SK-N-SH (cell line): ENCODE measurements around the gene MRPL12. TPM values are rescaled to one million over a fixed set of nuclear protein-coding genes. Genes with fewer than 3 reads are reported as not detected.

Source experiments
- CTCF ChIA-PET: fragments of 300-600, 350-600 bp; formaldehyde crosslinking; extraction: SDS; loops from one replicate; lab custom pipeline; 2021; lab: Yijun Ruan, JAX
- POLR2A ChIA-PET: fragments of 350-600 bp; sonication (Branson Sonifier 250); formaldehyde crosslinking; extraction: SDS; loops from one replicate; lab custom pipeline; 2020; ENCODE audit warnings: antibody characterized with exemption, inconsistent platforms; lab: Yijun Ruan, JAX
- DNase-seq: peaks from one replicate; pipeline ENCODE4 v3.0.0; 2012
- H2AFZ ChIP-seq: fragments of 200-600 bp; sonication (generic); 2 replicates; pipeline ENCODE4 v1.8.1; 2016; ENCODE audit warnings: antibody characterized with exemption, mild to moderate bottlenecking, low read depth
- H3F3A ChIP-seq: fragments of 200-600 bp; sonication (generic); replicated peaks from 2 replicates; pipeline ENCODE3; 2016; ENCODE audit warnings: antibody characterized with exemption, mild to moderate bottlenecking; ENCODE audit not compliant: insufficient read depth
- H3K27ac ChIP-seq, 2 experiments: fragments of 200-500 bp in 1 of 2; fragments of 200-600 bp in 1 of 2; sonication (Bioruptor generic) in 1 of 2; sonication (generic), shearing (Covaris generic) in 1 of 2; 2 replicates each; pipeline versions ENCODE4 v1.5.1 to v1.6.1; 2014 to 2016; ENCODE audit warnings: low read depth in 2 of 2, inconsistent platforms in 1 of 2, low read length in 1 of 2, mild to moderate bottlenecking in 1 of 2, mixed read lengths in 1 of 2
- H3K27me3 ChIP-seq: fragments of 200-600 bp; sonication (generic), shearing (Covaris generic); 2 replicates; pipeline ENCODE4 v1.6.1; 2016; ENCODE audit warnings: mixed run types; ENCODE audit not compliant: insufficient read depth
- H3K36me3 ChIP-seq, 2 experiments: fragments of 200-500 bp in 1 of 2; fragments of 200-600 bp in 1 of 2; sonication (Bioruptor generic) in 1 of 2; sonication (generic) in 1 of 2; replicated peaks in 1 of 2; 2 replicates each; pipeline versions ENCODE3 to v1.5.1; 2014 to 2016; ENCODE audit warnings: low read length in 1 of 2, mild to moderate bottlenecking in 1 of 2; ENCODE audit not compliant: insufficient read depth in 2 of 2, control insufficient read depth in 1 of 2
- H3K4me1 ChIP-seq, 2 experiments: fragments of 200-500 bp in 1 of 2; fragments of 200-600 bp in 1 of 2; sonication (Bioruptor generic) in 1 of 2; sonication (generic), shearing (Covaris generic) in 1 of 2; 2 replicates each; pipeline versions ENCODE4 v1.5.1 to v1.6.1; 2014 to 2016; ENCODE audit warnings: low read depth in 1 of 2, low read length in 1 of 2, mixed run types in 1 of 2; ENCODE audit not compliant: insufficient read depth in 2 of 2, control insufficient read depth in 1 of 2
- H3K4me2 ChIP-seq: fragments of 200-600 bp; sonication (generic), shearing (Covaris generic); 2 replicates; pipeline ENCODE4 v1.6.1; 2017; ENCODE audit warnings: mixed run types
- H3K4me3 ChIP-seq, 2 experiments: fragments of 200-500 bp in 1 of 2; fragments of 200-600 bp in 1 of 2; sonication (Bioruptor generic) in 1 of 2; sonication (generic), shearing (Covaris generic) in 1 of 2; 2 replicates each; pipeline versions ENCODE4 v1.5.1 to v1.8.1; 2014 to 2016; ENCODE audit warnings: low read depth in 2 of 2, inconsistent platforms in 1 of 2, low read length in 1 of 2, mild to moderate bottlenecking in 1 of 2, mixed read lengths in 1 of 2, moderate library complexity in 1 of 2
- H3K79me2 ChIP-seq: fragments of 200-600 bp; sonication (generic); 2 replicates; pipeline ENCODE4 v1.8.1; 2017; ENCODE audit warnings: mild to moderate bottlenecking; ENCODE audit not compliant: insufficient read depth
- H3K9ac ChIP-seq: fragments of 200-600 bp; sonication (generic); 2 replicates; pipeline ENCODE4 v1.6.1; 2017; ENCODE audit warnings: mixed run types
- H3K9me2 ChIP-seq: fragments of 200-600 bp; sonication (generic); 2 replicates; pipeline ENCODE4 v1.6.1; 2017; ENCODE audit warnings: mixed run types
- H3K9me3 ChIP-seq: fragments of 200-600 bp; sonication (generic); 2 replicates; pipeline ENCODE4 v1.6.1; 2017; ENCODE audit warnings: mixed run types, mild to moderate bottlenecking, moderate library complexity
- H4K20me1 ChIP-seq: fragments of 200-600 bp; sonication (generic); 2 replicates; pipeline ENCODE4 v1.6.1; 2017; ENCODE audit warnings: mild to moderate bottlenecking, mixed run types; ENCODE audit not compliant: insufficient read depth
- CHD2 ChIP-seq: fragments of 150-350 bp; IDR thresholded peaks from 2 replicates; pipeline ENCODE4 v1.6.1; 2018; ENCODE audit warnings: low read length; ENCODE audit not compliant: partially characterized antibody
- EP300 ChIP-seq, 2 experiments: IDR thresholded peaks; 2 replicates each; pipeline versions ENCODE4 v1.4.0 to v1.6.1; 2012; ENCODE audit warnings: borderline replicate concordance in 1 of 2, low read depth in 1 of 2, low read length in 1 of 2
- FOXJ3 ChIP-seq: sonication (generic); formaldehyde crosslinking; IDR thresholded peaks from 2 replicates; pipeline ENCODE4 v1.5.1; 2020; ENCODE audit warnings: mild to moderate bottlenecking, missing genetic modification reagents
- MEF2A ChIP-seq: IDR thresholded peaks from 2 replicates; pipeline ENCODE4 v1.4.0; 2012; ENCODE audit warnings: low read depth, borderline replicate concordance
- MXI1 ChIP-seq: IDR thresholded peaks from 2 replicates; pipeline ENCODE4 v1.6.1; 2012; ENCODE audit warnings: mild to moderate bottlenecking, low read depth, low read length, improper control_type of control experiment
- NRF1 ChIP-seq: IDR thresholded peaks from 2 replicates; pipeline ENCODE4 v1.6.1; 2012; ENCODE audit warnings: low read depth, mild to moderate bottlenecking, low read length
- PBX3 ChIP-seq: IDR thresholded peaks from 2 replicates; pipeline ENCODE4; 2012
- RAD21 ChIP-seq: IDR thresholded peaks from 2 replicates; pipeline ENCODE4 v1.6.1; 2012; ENCODE audit warnings: mild to moderate bottlenecking, low read length
- RFX5 ChIP-seq: IDR thresholded peaks from 2 replicates; pipeline ENCODE4 v1.6.1; 2012; ENCODE audit warnings: mild to moderate bottlenecking, improper control_type of control experiment, low read length
- SIN3A ChIP-seq: IDR thresholded peaks from 2 replicates; pipeline ENCODE4 v1.6.1; 2012; ENCODE audit warnings: low read depth, mild to moderate bottlenecking, low read length, moderate library complexity, borderline replicate concordance
- TCF12 ChIP-seq: IDR thresholded peaks from 2 replicates; pipeline ENCODE4 v1.4.0; 2012
- USF2 ChIP-seq: fragments of 150-350 bp; IDR thresholded peaks from 2 replicates; pipeline ENCODE4 v1.6.1; 2017; ENCODE audit warnings: antibody characterized with exemption, low read length, low read depth, borderline replicate concordance
- WGBS: methylation state at CpG from one replicate; pipeline ENCODE4 v1.1.6; 2017; ENCODE audit warnings: low lambda C conversion rate; 5-methylcytosine and 5-hydroxymethylcytosine counted together
- polyA plus RNA-seq, 3 experiments: library from polyadenylated mRNA; depleted of rRNA; stranded (reverse); fragments of >200 nt; gene quantifications; 2 replicates each; pipeline ENCODE4 v1.2.3, GENCODE V29; 2012
- TF ChIP-seq, protein P1 (sequence below): IDR thresholded peaks from 2 replicates; pipeline ENCODE4 v1.6.1; 2012; ENCODE audit warnings: mild to moderate bottlenecking, low read depth, low read length, moderate library complexity
- TF ChIP-seq, protein P2 (sequence below): IDR thresholded peaks from 2 replicates; pipeline ENCODE4 v1.4.0; 2012; ENCODE audit warnings: low read depth, borderline replicate concordance
- TF ChIP-seq, protein P3 (sequence below): fragments of 150-350 bp; IDR thresholded peaks from 2 replicates; pipeline ENCODE4 v1.6.1; 2016; ENCODE audit warnings: mild to moderate bottlenecking, low read depth, low read length

The MRPL12 gene
- polyA plus RNA-seq, 1 of the 3 experiments (the other 2 are of a cell fraction): 322 TPM

GRCh38 chr17:81683208-81683583 lies 20.0 kb upstream of the MRPL12 start:
- DNase-seq: no peak
- peak overlapping the region; percentile 96 for H3K9ac ChIP-seq
- 11% methylated on average over 6 of the region's 37 CpGs for WGBS
- peak overlapping the region; percentile 94 to 99 for H3K4me3 ChIP-seq
- ChIA-PET POLR2A (interaction anchor here (0.6 to 2.8 kb wide), 13 partner anchors 8 to 188 kb away, joined by 3 to 33 read pairs (median 5); partner anchors contain the start of genes ARHGDIA, CCDC137, MCRIP1 and MRPL12), CTCF (interaction anchor here (0.8 to 2.4 kb wide), 11 partner anchors 10 to 338 kb away, joined by 3 to 12 read pairs (median 3); partner anchors contain the start of gene MRPL12)
- TF ChIP-seq EP300 (IDR thresholded peaks at IDR 0.05; ENCODE audit: borderline replicate concordance in 1 of 2, low read depth in 1 of 2, low read length in 1 of 2): no peak
- no peak for TF ChIP-seq MXI1
- no peak for TF ChIP-seq CHD2
- 0 out of 2 replicates have a peak, but pooled peaks have one; percentile 15 for TF ChIP-seq FOXJ3 (CRISPR knock-in tag)
- no peaks in the 10 kb centered on the region for H3K27me3 ChIP-seq
- H3K27ac ChIP-seq: peak overlapping the region; percentile 76 to 82
- peaks cover 38% of the 10 kb centered on the region for H4K20me1 ChIP-seq
- H3K4me2 ChIP-seq: peak overlapping the region; percentile 96
- H3F3A ChIP-seq: peaks cover 12% of the 10 kb centered on the region
- H3K9me2 ChIP-seq: no peaks in the 10 kb centered on the region
- H3K79me2 ChIP-seq: peaks cover 94% of the 10 kb centered on the region
- no peaks in the 10 kb centered on the region for H3K9me3 ChIP-seq
- peaks cover 19 to 21% of the 10 kb centered on the region in 2 experiments; a peak in 3 of 4 replicates for H3K4me1 ChIP-seq
- peak overlapping the region; percentile 48; the same call in 1 of the 2 replicates for H2AFZ ChIP-seq
- peaks cover 39 to 47% of the 10 kb centered on the region in 2 experiments for H3K36me3 ChIP-seq

GRCh38 chr17:81683584-81684441 lies 19.4 kb upstream of the MRPL12 start, which contains the start of the genes ARL16 and HGS:
TSS of gene ARL16 (minus strand) at chr17:81683797. CDS start at chr17:81683753, 44 bp downstream.
TSS of gene HGS (plus strand) at chr17:81684011. CDS start at chr17:81684067, 56 bp downstream.
- H3K27me3 ChIP-seq: no peaks in the 10 kb centered on the region
- 1% methylated on average over 52 of the region's 112 CpGs for WGBS
- POLR2A ChIA-PET: interaction anchor here (0.6 to 2.8 kb wide), 12 partner anchors 8 to 187 kb away, joined by 3 to 33 read pairs (median 5); partner anchors contain the start of genes ARHGDIA, CCDC137, MCRIP1 and MRPL12
- H3K79me2 ChIP-seq: peaks cover 95% of the 10 kb centered on the region
- peaks cover 44% of the 10 kb centered on the region for H4K20me1 ChIP-seq
- H2AFZ ChIP-seq: peak within 1 kb of the TSS; percentile 48; the same call in 1 of the 2 replicates
- peak within 1 kb of the TSS; percentile 98 for H3K9ac ChIP-seq
- peak; percentile 100 for DNase-seq
- H3K4me3 ChIP-seq: peak within 1 kb of the TSS; percentile 94 to 99
- no peaks in the 10 kb centered on the region for H3K9me2 ChIP-seq
- H3K36me3 ChIP-seq: peaks cover 45 to 54% of the 10 kb centered on the region in 2 experiments
- no peaks in the 10 kb centered on the region for H3K9me3 ChIP-seq
- peaks cover 19 to 21% of the 10 kb centered on the region in 2 experiments; a peak in 3 of 4 replicates for H3K4me1 ChIP-seq
- H3F3A ChIP-seq: peaks cover 17% of the 10 kb centered on the region
- peak within 1 kb of the TSS; percentile 82 to 91 for H3K27ac ChIP-seq
- CTCF ChIA-PET: interaction anchor here (0.8 to 2.4 kb wide), 11 partner anchors 10 to 337 kb away, joined by 3 to 12 read pairs (median 4); partner anchors contain the start of gene MRPL12
- H3K4me2 ChIP-seq: peak within 1 kb of the TSS; percentile 100
- TF ChIP-seq, protein P1, sequence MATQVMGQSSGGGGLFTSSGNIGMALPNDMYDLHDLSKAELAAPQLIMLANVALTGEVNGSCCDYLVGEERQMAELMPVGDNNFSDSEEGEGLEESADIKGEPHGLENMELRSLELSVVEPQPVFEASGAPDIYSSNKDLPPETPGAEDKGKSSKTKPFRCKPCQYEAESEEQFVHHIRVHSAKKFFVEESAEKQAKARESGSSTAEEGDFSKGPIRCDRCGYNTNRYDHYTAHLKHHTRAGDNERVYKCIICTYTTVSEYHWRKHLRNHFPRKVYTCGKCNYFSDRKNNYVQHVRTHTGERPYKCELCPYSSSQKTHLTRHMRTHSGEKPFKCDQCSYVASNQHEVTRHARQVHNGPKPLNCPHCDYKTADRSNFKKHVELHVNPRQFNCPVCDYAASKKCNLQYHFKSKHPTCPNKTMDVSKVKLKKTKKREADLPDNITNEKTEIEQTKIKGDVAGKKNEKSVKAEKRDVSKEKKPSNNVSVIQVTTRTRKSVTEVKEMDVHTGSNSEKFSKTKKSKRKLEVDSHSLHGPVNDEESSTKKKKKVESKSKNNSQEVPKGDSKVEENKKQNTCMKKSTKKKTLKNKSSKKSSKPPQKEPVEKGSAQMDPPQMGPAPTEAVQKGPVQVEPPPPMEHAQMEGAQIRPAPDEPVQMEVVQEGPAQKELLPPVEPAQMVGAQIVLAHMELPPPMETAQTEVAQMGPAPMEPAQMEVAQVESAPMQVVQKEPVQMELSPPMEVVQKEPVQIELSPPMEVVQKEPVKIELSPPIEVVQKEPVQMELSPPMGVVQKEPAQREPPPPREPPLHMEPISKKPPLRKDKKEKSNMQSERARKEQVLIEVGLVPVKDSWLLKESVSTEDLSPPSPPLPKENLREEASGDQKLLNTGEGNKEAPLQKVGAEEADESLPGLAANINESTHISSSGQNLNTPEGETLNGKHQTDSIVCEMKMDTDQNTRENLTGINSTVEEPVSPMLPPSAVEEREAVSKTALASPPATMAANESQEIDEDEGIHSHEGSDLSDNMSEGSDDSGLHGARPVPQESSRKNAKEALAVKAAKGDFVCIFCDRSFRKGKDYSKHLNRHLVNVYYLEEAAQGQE: peak; percentile 62; the same call in 1 of the 2 replicates
- TF ChIP-seq, protein P2, sequence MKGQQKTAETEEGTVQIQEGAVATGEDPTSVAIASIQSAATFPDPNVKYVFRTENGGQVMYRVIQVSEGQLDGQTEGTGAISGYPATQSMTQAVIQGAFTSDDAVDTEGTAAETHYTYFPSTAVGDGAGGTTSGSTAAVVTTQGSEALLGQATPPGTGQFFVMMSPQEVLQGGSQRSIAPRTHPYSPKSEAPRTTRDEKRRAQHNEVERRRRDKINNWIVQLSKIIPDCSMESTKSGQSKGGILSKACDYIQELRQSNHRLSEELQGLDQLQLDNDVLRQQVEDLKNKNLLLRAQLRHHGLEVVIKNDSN: no peak; the same call in 1 of the 2 replicates
- TF ChIP-seq SIN3A (peak; percentile 97), MXI1 (peak; percentile 92), USF2 (no peak), NRF1 (peak; percentile 91), RFX5 (peak; percentile 73), MEF2A (no peak), PBX3 (peak; percentile 65), RAD21 (no peak), TCF12 (no peak)
- TF ChIP-seq, protein P3, sequence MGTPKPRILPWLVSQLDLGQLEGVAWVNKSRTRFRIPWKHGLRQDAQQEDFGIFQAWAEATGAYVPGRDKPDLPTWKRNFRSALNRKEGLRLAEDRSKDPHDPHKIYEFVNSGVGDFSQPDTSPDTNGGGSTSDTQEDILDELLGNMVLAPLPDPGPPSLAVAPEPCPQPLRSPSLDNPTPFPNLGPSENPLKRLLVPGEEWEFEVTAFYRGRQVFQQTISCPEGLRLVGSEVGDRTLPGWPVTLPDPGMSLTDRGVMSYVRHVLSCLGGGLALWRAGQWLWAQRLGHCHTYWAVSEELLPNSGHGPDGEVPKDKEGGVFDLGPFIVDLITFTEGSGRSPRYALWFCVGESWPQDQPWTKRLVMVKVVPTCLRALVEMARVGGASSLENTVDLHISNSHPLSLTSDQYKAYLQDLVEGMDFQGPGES: peak; percentile 96
